BJ (cell line): Measurements from ENCODE around the gene SRGAP1. TPM values are rescaled to one million over a fixed set of nuclear protein-coding genes. Genes with fewer than 3 reads are reported as not detected.

ENCODE experiments used
- CTCF ChIA-PET: fragments of 350-600 bp; formaldehyde crosslinking; extraction: SDS; loops from one replicate; lab custom pipeline; 2021; ENCODE audit warnings: antibody characterized with exemption, inconsistent platforms; lab: Yijun Ruan, JAX
- POLR2A ChIA-PET: fragments of 300-600 bp; sonication (Branson Sonifier 250); formaldehyde crosslinking; extraction: SDS; loops from one replicate; lab custom pipeline; 2021; ENCODE audit warnings: antibody characterized with exemption; lab: Charles Lee
- DNase-seq: peaks from one replicate; pipeline ENCODE4 v3.0.0-alpha.2; 2011; ENCODE audit warnings: low read depth
- H3K27me3 ChIP-seq: 2 replicates; pipeline ENCODE4 v1.6.0; 2011; ENCODE audit warnings: low read length; ENCODE audit not compliant: control insufficient read depth, insufficient read depth
- H3K36me3 ChIP-seq: 2 replicates; pipeline ENCODE4 v1.5.1; 2011; ENCODE audit warnings: low read length; ENCODE audit not compliant: control insufficient read depth, insufficient read depth
- H3K4me3 ChIP-seq: 2 replicates; pipeline ENCODE4 v1.5.1; 2011; ENCODE audit warnings: low read depth, mild to moderate bottlenecking, control low read depth, low read length
- CTCF ChIP-seq: IDR thresholded peaks from 2 replicates; pipeline ENCODE4 v1.5.1; 2011; ENCODE audit warnings: low read depth, mild to moderate bottlenecking, control low read depth, inconsistent platforms, low read length, moderate library complexity; ENCODE audit not compliant: insufficient read depth
- polyA plus RNA-seq: library from polyadenylated mRNA; depleted of rRNA; stranded (reverse); fragments of >200 nt; gene quantifications from 2 replicates; pipeline ENCODE4 v1.2.3, GENCODE V29; 2011

SRGAP1 gene
- polyA plus RNA-seq, 1 experiment = 15.7 TPM

- ChIA-PET POLR2A (no interaction called here), CTCF (no interaction called here)
- H3K4me3 ChIP-seq = no peak overlapping the region
- no peak for DNase-seq
- H3K36me3 ChIP-seq = no peaks in the 10 kb centered on the region
- H3K27me3 ChIP-seq = no peaks in the 10 kb centered on the region
- TF ChIP-seq CTCF = no peak
Observed at GRCh38 chr12:63863658-63864453, 19.4 kb downstream of the SRGAP1 start.

- Histone ChIP-seq H3K36me3 (no peaks in the 10 kb centered on the region), H3K4me3 (no peak overlapping the region), H3K27me3 (no peaks in the 10 kb centered on the region)
- TF ChIP-seq CTCF = no peak
- DNase-seq = no peak
- POLR2A ChIA-PET = no interaction called here
- CTCF ChIA-PET = no interaction called here
Observed at GRCh38 chr12:63864454-63864706, 19.9 kb downstream of the SRGAP1 start.

GRCh38 chr12:63865448-63865847, 20.9 kb downstream of the SRGAP1 start:
- H3K36me3 ChIP-seq = no peaks in the 10 kb centered on the region
- no peak overlapping the region for H3K4me3 ChIP-seq
- no peak for TF ChIP-seq CTCF
- CTCF ChIA-PET = interaction anchor here (1.1 kb wide), 1 partner anchor 24 kb away, joined by 4 read pairs; no protein-coding TSS in a partner anchor
- POLR2A ChIA-PET = no interaction called here
- DNase-seq = no peak
- H3K27me3 ChIP-seq = no peaks in the 10 kb centered on the region

GRCh38 chr12:63867053-63867452, 22.6 kb downstream of the SRGAP1 start:
- no peak for DNase-seq
- POLR2A ChIA-PET = no interaction called here
- Histone ChIP-seq H3K27me3 (no peaks in the 10 kb centered on the region), H3K4me3 (no peak overlapping the region), H3K36me3 (no peaks in the 10 kb centered on the region)
- TF ChIP-seq CTCF = no peak
- CTCF ChIA-PET = interaction anchor here (0.9 to 1.0 kb wide), 2 partner anchors 21 to 26 kb away, joined by 3 read pairs; no protein-coding TSS in a partner anchor

GRCh38 chr12:63869656-63870055, 25.2 kb downstream of the SRGAP1 start:
- H3K36me3 ChIP-seq = no peaks in the 10 kb centered on the region
- H3K4me3 ChIP-seq = no peak overlapping the region
- DNase-seq = no peak
- TF ChIP-seq CTCF = no peak
- ChIA-PET CTCF (no interaction called here), POLR2A (no interaction called here)
- H3K27me3 ChIP-seq = no peaks in the 10 kb centered on the region
